Measurements from ENCODE around the gene KCNMA1. TPM values are rescaled to one million over a fixed set of nuclear protein-coding genes. Genes with fewer than 3 reads are reported as not detected.

Gene KCNMA1
- total and polyA plus RNA-seq, 7 donors, result 15.3 to 427 (median 256) TPM

DNA sequence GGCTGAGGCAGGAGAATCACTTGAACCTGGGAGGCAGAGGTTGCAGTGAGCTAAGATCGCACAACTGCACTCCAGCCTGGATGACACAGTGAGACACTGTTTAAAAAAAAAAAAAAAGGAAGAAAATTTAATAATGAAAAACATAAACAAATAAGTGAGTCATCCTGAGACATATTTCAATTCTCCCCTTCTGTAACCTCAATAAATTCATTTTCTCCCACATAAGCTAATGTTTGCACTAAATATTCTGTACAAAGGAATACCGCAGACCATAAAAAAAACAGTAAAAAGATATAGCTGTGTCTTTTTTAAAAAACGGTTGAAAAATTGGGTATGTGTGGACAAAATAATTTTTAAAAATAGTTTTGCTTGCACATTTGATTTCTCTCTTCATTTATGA, 654.0 kb downstream of the KCNMA1 start:
- H3K27ac ChIP-seq, result no peak overlapping the region
- no peak overlapping the region for H3K4me3 ChIP-seq
- no peak for DNase-seq
- no peaks in the 10 kb centered on the region for H3K27me3 ChIP-seq
- no peaks in the 10 kb centered on the region for H3K36me3 ChIP-seq
- TF ChIP-seq, protein P1, sequence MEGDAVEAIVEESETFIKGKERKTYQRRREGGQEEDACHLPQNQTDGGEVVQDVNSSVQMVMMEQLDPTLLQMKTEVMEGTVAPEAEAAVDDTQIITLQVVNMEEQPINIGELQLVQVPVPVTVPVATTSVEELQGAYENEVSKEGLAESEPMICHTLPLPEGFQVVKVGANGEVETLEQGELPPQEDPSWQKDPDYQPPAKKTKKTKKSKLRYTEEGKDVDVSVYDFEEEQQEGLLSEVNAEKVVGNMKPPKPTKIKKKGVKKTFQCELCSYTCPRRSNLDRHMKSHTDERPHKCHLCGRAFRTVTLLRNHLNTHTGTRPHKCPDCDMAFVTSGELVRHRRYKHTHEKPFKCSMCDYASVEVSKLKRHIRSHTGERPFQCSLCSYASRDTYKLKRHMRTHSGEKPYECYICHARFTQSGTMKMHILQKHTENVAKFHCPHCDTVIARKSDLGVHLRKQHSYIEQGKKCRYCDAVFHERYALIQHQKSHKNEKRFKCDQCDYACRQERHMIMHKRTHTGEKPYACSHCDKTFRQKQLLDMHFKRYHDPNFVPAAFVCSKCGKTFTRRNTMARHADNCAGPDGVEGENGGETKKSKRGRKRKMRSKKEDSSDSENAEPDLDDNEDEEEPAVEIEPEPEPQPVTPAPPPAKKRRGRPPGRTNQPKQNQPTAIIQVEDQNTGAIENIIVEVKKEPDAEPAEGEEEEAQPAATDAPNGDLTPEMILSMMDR (IDR thresholded peaks at IDR 0.05), result no peak
- TF ChIP-seq EP300 (IDR thresholded peaks at IDR 0.05), result no peak
- TF ChIP-seq POLR2AphosphoS5 (IDR thresholded peaks at IDR 0.05), result no peak
- no peak for TF ChIP-seq POLR2A (IDR thresholded peaks at IDR 0.05)
- no peaks in the 10 kb centered on the region for H3K9me3 ChIP-seq
- WGBS, 2 donors, result 78 to 87% methylated on average over 3 of the region's 3 CpGs
- intact Hi-C loops (cut with DNase I), result loop anchor here (10.0 kb wide), 1 partner anchor 1579 kb away; the partner anchor contains the start of gene ZNF503
- H3K4me1 ChIP-seq, result peaks cover 0 to 51% (median 43%) of the 10 kb centered on the region in 4 donors

DNA sequence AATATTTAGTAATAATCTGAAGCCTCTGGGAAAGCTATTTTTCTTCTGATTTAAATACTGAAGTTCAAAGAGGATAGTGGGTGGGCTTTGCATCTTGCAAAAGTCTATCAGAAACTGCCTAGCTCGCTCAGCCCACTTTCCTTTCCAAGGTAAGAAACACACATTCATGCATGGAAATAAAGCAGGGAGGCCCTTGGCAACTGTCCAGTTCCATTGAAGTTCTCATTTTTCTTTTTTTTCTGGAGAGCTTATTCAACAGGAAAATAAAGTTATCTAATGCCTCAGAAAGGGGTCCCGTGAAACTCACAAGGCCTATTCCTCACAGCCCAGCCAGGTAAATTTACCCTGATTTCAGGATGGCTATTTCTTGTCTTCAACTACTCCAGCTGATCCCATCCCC, 654.9 kb downstream of the KCNMA1 start:
- intact Hi-C loops (cut with DNase I), result loop anchor here (10.0 kb wide), 1 partner anchor 1578 kb away; the partner anchor contains the start of gene ZNF503
- Histone ChIP-seq H3K9me3 (no peaks in the 10 kb centered on the region), H3K4me1 (peaks cover 0 to 60% (median 51%) of the 10 kb centered on the region in 4 donors), H3K27ac (no peak overlapping the region), H3K4me3 (no peak overlapping the region), H3K27me3 (no peaks in the 10 kb centered on the region), H3K36me3 (no peaks in the 10 kb centered on the region)
- TF ChIP-seq, protein P1 (IDR thresholded peaks at IDR 0.05), result no peak
- TF ChIP-seq POLR2AphosphoS5 (IDR thresholded peaks at IDR 0.05) (no peak), EP300 (IDR thresholded peaks at IDR 0.05) (no peak), POLR2A (IDR thresholded peaks at IDR 0.05) (no peak)
- DNase-seq, result no peak
- 80 to 85% methylated on average over 2 of the region's 2 CpGs for WGBS, 2 donors

DNA sequence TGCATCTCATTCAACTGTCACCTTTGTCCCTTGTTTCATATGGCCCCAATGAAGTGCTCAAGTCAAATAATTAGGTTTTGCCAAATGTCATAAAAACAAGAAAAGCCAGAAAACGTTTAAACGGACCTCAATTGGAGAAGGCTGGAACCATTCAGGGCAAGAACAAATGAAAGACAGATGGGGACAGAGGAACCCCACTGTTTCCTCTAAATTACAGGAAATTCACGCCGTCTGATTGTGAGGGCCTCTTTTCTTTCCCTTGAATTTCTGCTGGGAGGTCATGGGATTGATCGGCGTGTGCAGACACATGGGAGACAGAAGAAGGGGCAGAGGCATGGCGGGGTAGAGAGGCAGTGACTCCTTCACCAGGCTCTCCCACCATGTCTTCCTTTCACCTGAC, 656.4 kb downstream of the KCNMA1 start:
- intact Hi-C loops (cut with DNase I), result loop anchor here (10.0 kb wide), 1 partner anchor 1576 kb away; the partner anchor contains the start of gene ZNF503
- Histone ChIP-seq H3K27ac (no peak overlapping the region), H3K4me3 (no peak overlapping the region), H3K36me3 (no peaks in the 10 kb centered on the region), H3K9me3 (no peaks in the 10 kb centered on the region), H3K4me1 (peaks cover 0 to 64% (median 53%) of the 10 kb centered on the region in 4 donors), H3K27me3 (no peaks in the 10 kb centered on the region)
- no peak for DNase-seq
- WGBS, 2 donors, result 71 to 81% methylated on average over 7 of the region's 7 CpGs
- TF ChIP-seq POLR2A (IDR thresholded peaks at IDR 0.05) (no peak), EP300 (IDR thresholded peaks at IDR 0.05) (no peak), POLR2AphosphoS5 (IDR thresholded peaks at IDR 0.05) (no peak)
- TF ChIP-seq, protein P1 (IDR thresholded peaks at IDR 0.05), result no peak

DNA sequence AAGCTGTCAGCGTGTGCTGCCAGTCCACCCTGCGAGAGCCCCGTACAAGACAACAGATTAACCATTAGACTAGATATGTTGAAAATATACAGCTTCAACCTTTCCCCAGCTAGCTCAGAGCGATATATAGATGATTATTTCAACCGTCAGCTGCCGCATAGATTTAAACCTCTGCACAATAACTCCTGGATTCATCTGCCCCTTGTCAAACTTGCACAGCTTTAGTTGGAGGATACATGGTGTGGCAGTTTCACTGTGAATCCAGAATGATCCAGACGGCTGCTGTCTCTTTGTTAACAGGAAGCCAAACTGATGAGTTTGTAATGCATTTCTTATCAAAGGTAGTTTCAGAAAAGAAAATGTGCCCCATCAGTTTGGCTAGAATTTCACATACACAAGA, 659.7 kb downstream of the KCNMA1 start:
- Histone ChIP-seq H3K27ac (peak overlapping the region in 3 of 4 donors; percentile 6 to 45 (median 33)), H3K4me3 (no peak overlapping the region), H3K4me1 (peaks cover 0 to 64% (median 61%) of the 10 kb centered on the region in 4 donors), H3K9me3 (no peaks in the 10 kb centered on the region), H3K27me3 (no peaks in the 10 kb centered on the region), H3K36me3 (no peaks in the 10 kb centered on the region)
- intact Hi-C loops (cut with DNase I), result loop anchor here (5.0 kb wide), 1 partner anchor 91 kb away; no protein-coding TSS in a partner anchor
- 88 to 92% methylated on average over 7 of the region's 7 CpGs for WGBS, 2 donors
- DNase-seq, result no peak
- TF ChIP-seq POLR2A (IDR thresholded peaks at IDR 0.05) (no peak), POLR2AphosphoS5 (IDR thresholded peaks at IDR 0.05) (no peak), EP300 (IDR thresholded peaks at IDR 0.05) (no peak)
- TF ChIP-seq, protein P1 (IDR thresholded peaks at IDR 0.05), result no peak

DNA sequence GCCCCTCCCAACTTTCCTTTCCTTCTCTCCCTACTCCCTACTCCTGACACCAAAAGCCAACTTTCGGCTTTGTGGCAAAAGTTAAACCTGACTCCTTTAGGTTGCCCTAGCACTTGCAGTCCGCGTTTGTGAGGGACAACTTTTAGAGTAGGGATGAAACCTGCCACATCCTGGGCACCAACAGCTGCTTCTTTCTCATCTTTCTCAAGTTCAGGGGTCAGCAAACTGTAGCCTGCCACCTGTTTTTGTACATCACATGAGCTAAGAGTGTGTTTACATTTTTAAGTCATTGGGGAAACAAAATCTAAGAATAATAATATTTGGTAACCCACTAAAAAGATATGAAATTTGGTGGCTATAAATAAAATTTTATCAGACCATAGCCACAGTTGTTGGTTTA, 660.6 kb downstream of the KCNMA1 start:
- Histone ChIP-seq H3K4me1 (peaks cover 0 to 66% (median 62%) of the 10 kb centered on the region in 4 donors), H3K36me3 (no peaks in the 10 kb centered on the region), H3K27me3 (no peaks in the 10 kb centered on the region), H3K9me3 (no peaks in the 10 kb centered on the region), H3K27ac (peak overlapping the region in 2 of 4 donors; percentile 72 to 76), H3K4me3 (no peak overlapping the region)
- WGBS, 2 donors, result 94 to 97% methylated on average over 3 of the region's 3 CpGs
- no peak for DNase-seq
- TF ChIP-seq POLR2AphosphoS5 (IDR thresholded peaks at IDR 0.05), result no peak
- TF ChIP-seq EP300 (IDR thresholded peaks at IDR 0.05), result no peak
- no peak for TF ChIP-seq POLR2A (IDR thresholded peaks at IDR 0.05)
- TF ChIP-seq, protein P1 (IDR thresholded peaks at IDR 0.05), result no peak
- intact Hi-C loops (cut with DNase I), result loop anchor here (5.0 kb wide), 1 partner anchor 90 kb away; no protein-coding TSS in a partner anchor
